Choroid plexus epithelial cell (primary cell): ENCODE results near the gene SLC26A6.
A peak's percentile ranks its signal among the peaks of the same experiment; 100 is the strongest.

ENCODE experiments used
- DNase-seq: peaks from one replicate; pipeline ENCODE4 v3.0.0-alpha.2; 2010; ENCODE audit warnings: low read depth
- H3K4me3 ChIP-seq: 2 replicates; pipeline ENCODE4 v1.5.1; 2011; ENCODE audit warnings: low read depth, mild to moderate bottlenecking, control low read depth, low read length, moderate library complexity
- CTCF ChIP-seq: conservative IDR thresholded peaks from 2 replicates; pipeline ENCODE4 v1.5.1; 2011; ENCODE audit warnings: low read depth, mild to moderate bottlenecking, control low read depth, inconsistent platforms, low read length, moderate library complexity

Gene SLC26A6

GRCh38 chr3:48624767-48625166 is 10.5 kb downstream of the SLC26A6 start:
- DNase-seq, result no peak

GRCh38 chr3:48623851-48624547 is 11.3 kb downstream of the SLC26A6 start:
- TF ChIP-seq CTCF, result no peak
- no peak for DNase-seq

More at GRCh38 chr3:48624767-48625166, 10.5 kb downstream of the SLC26A6 start:
- no peak for TF ChIP-seq CTCF
- H3K4me3 ChIP-seq, result no peak overlapping the region

GRCh38 chr3:48621461-48621869 is 13.8 kb downstream of the SLC26A6 start, which contains the start of gene TMEM89:
TMEM89 (minus strand) TSS chr3:48621769; CDS start chr3:48621756, 13 bp downstream.
- H3K4me3 ChIP-seq, result no peak within 1 kb of the TSS
- no peak for DNase-seq
- TF ChIP-seq CTCF, result no peak

More at GRCh38 chr3:48623851-48624547, 11.3 kb downstream of the SLC26A6 start:
- H3K4me3 ChIP-seq, result no peak overlapping the region

- no peak for TF ChIP-seq CTCF
- H3K4me3 ChIP-seq, result no peak overlapping the region
- DNase-seq, result no peak
Measured at GRCh38 chr3:48619541-48620524, 15.4 kb downstream of the SLC26A6 start.

- peak; percentile 14 for DNase-seq
- H3K4me3 ChIP-seq, result no peak overlapping the region
- TF ChIP-seq CTCF, result no peak
Measured at GRCh38 chr3:48617559-48617958, 17.7 kb downstream of the SLC26A6 start.

- DNase-seq, result peak; percentile 84
- H3K4me3 ChIP-seq, result no peak overlapping the region
- TF ChIP-seq CTCF, result no peak
Measured at GRCh38 chr3:48614044-48614443, 21.2 kb downstream of the SLC26A6 start.
